Cardiac muscle cell (in vitro differentiated cells and primary cell): ENCODE data around the gene ZRANB3. TPM values are rescaled to one million over a fixed set of nuclear protein-coding genes. Genes with fewer than 3 reads are reported as not detected.
"Not testable (repeated sequence)": the region's sequence is repeated elsewhere in the genome, so short reads cannot be mapped to it uniquely, and the experiment has no call there.

Source experiments
- DNase-seq, 2 donors: peaks; one replicate each; pipeline versions ENCODE4 v3.0.0 to v3.0.0-alpha.2; 2010 to 2017; ENCODE audit warnings: low read depth in 1 of 2, low spot score in 1 of 2
- H3K27ac ChIP-seq: fragments of 200-600 bp; sonication (generic); 2 replicates; pipeline ENCODE4 v1.5.1; 2016
- H3K27me3 ChIP-seq: fragments of 200-600 bp; sonication (generic); 2 replicates; pipeline ENCODE4 v1.6.0; 2016; ENCODE audit warnings: control low read depth
- H3K36me3 ChIP-seq: fragments of 200-600 bp; sonication (generic); 2 replicates; pipeline ENCODE4 v1.5.1; 2016; ENCODE audit warnings: control low read depth
- H3K4me1 ChIP-seq: fragments of 200-600 bp; sonication (generic); 2 replicates; pipeline ENCODE4 v1.8.1; 2017; ENCODE audit warnings: low read depth, mild to moderate bottlenecking, mixed run types
- H3K4me3 ChIP-seq: fragments of 200-600 bp; sonication (generic); 2 replicates; pipeline ENCODE4 v1.5.1; 2016; ENCODE audit warnings: mild to moderate bottlenecking
- H3K9me3 ChIP-seq: fragments of 200-600 bp; sonication (generic); 2 replicates; pipeline ENCODE4 v1.5.1; 2017; ENCODE audit warnings: low read depth, mild to moderate bottlenecking, control low read depth
- polyA plus RNA-seq: library from polyadenylated mRNA; unstranded; fragments of >200 nt; fragmentation: Nextera tagmentation; extraction: Ambion mirVana; gene quantifications from 2 replicates; pipeline ENCODE4 v1.2.1, GENCODE V29; 2016
- total RNA-seq: library from RNA; depleted of rRNA; stranded (reverse); fragments of >200 nt; gene quantifications from 2 replicates; pipeline ENCODE4 v1.2.3, GENCODE V29; 2016
- TF ChIP-seq, protein P1 (sequence below): IDR thresholded peaks from 2 replicates; pipeline ENCODE4 v1.5.1; 2012; ENCODE audit warnings: low read depth, mild to moderate bottlenecking, low read length

Gene ZRANB3
- total and polyA plus RNA-seq, 2 experiments from 2014 or later = 3.9 to 8.8 TPM

DNA sequence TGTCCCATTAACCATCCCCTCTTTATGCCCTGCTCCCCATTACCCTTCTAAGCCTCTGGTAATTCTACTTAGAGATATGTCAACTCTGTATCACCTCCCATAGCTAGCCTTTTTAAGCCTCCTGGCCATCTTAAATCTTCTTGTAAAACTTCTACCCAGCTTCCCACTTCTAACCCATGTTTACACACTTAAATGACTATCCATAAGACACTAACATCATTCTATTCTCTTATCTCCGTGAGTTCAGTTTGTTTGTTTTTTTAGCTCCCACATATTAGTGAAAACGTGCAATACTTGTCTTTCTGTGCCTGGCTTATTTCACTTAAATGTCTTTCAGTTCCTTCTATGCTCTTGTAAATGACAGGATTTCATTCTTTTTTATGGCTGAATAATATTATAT lies 436.5 kb downstream of the ZRANB3 start:
- H3K4me1 ChIP-seq = no peaks in the 10 kb centered on the region
- peaks cover 4% of the 10 kb centered on the region for H3K36me3 ChIP-seq
- H3K27ac ChIP-seq = no peak overlapping the region
- H3K4me3 ChIP-seq = no peak overlapping the region
- TF ChIP-seq, protein P1, sequence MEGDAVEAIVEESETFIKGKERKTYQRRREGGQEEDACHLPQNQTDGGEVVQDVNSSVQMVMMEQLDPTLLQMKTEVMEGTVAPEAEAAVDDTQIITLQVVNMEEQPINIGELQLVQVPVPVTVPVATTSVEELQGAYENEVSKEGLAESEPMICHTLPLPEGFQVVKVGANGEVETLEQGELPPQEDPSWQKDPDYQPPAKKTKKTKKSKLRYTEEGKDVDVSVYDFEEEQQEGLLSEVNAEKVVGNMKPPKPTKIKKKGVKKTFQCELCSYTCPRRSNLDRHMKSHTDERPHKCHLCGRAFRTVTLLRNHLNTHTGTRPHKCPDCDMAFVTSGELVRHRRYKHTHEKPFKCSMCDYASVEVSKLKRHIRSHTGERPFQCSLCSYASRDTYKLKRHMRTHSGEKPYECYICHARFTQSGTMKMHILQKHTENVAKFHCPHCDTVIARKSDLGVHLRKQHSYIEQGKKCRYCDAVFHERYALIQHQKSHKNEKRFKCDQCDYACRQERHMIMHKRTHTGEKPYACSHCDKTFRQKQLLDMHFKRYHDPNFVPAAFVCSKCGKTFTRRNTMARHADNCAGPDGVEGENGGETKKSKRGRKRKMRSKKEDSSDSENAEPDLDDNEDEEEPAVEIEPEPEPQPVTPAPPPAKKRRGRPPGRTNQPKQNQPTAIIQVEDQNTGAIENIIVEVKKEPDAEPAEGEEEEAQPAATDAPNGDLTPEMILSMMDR = no peak
- DNase-seq = no peak
- no peaks in the 10 kb centered on the region for H3K9me3 ChIP-seq
- no peaks in the 10 kb centered on the region for H3K27me3 ChIP-seq

DNA sequence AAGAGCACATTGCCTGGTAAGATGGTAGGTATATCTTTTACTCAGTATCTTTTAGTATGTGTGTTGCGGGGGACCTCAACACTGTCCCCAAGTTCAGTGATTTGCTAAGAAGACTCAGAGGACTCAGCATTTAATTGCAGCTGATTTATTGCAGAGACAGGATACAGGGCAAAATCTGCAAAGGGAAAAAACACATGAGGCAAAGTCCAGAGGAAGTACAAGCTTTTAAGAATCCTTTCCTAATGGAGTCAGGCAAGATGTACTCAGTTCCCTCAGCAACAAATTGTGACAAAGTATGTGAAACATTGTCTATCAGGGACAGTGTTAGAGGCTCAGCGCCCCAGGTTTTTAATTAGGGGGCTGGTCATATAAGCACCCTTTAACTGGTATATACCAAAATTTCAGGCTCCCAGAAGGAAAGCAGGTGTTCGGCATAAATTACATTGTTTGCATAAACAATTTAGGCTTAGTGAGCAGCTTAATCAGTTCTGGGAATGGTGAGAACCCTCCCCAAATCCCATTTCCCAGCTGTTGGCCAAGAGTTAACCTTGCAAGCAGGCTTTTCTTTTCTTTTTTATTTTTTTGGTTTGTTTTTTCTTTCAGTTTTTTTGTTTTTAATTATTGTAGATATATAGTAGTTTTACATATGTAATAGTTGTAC lies 437.2 kb downstream of the ZRANB3 start:
- no peak overlapping the region for H3K27ac ChIP-seq
- TF ChIP-seq, protein P1 = no peak
- no peaks in the 10 kb centered on the region for H3K9me3 ChIP-seq
- H3K4me3 ChIP-seq = no peak overlapping the region
- no peaks in the 10 kb centered on the region for H3K27me3 ChIP-seq
- no peak for DNase-seq
- H3K4me1 ChIP-seq = no peaks in the 10 kb centered on the region
- H3K36me3 ChIP-seq = peaks cover 4% of the 10 kb centered on the region

DNA sequence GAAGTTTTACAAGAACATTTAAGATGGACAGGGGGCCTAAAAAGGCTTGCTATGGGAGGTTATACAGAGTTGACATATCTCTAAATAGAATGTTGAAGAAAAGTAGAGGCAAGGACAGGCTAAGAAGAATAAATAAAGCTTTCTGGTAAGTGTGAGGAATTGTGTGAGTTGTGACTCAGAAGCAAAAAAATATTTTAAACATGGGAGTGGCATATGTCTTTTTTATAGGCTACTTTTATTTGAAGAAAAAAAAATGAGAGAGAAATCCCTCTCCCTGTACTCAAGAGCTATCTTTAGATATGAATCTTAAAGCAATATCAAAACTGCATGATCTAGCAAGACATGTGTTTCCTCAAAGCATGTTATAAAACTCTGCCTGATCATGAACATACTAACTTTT lies 437.8 kb downstream of the ZRANB3 start:
- no peaks in the 10 kb centered on the region for H3K4me1 ChIP-seq
- H3K9me3 ChIP-seq = no peaks in the 10 kb centered on the region
- peaks cover 4% of the 10 kb centered on the region for H3K36me3 ChIP-seq
- H3K27ac ChIP-seq = no peak overlapping the region
- no peak for DNase-seq
- no peak overlapping the region for H3K4me3 ChIP-seq
- no peaks in the 10 kb centered on the region for H3K27me3 ChIP-seq
- TF ChIP-seq, protein P1 = no peak

DNA sequence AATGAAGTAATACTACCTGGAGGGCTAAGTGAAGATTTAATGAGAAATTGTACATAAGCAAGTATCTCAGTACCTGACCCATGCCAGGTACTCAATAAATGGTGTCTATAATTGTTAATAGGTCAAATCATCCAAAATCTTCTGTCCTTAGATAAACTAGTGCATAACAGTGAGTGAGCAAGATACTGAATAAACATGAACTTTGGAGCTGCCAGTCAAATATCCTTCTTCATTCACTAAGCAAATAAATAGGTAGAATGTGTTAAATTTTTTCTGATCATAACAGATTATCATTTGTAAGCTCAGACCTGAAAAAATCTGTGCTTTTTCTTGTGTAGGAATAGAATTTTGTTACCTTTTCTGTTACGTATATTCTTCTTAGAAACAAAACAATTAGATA lies 439.3 kb downstream of the ZRANB3 start:
- Histone ChIP-seq H3K27me3 (no peaks in the 10 kb centered on the region), H3K9me3 (no peaks in the 10 kb centered on the region), H3K4me1 (no peaks in the 10 kb centered on the region), H3K27ac (no peak overlapping the region), H3K36me3 (peaks cover 4% of the 10 kb centered on the region), H3K4me3 (no peak overlapping the region)
- no peak for DNase-seq
- TF ChIP-seq, protein P1 = no peak

DNA sequence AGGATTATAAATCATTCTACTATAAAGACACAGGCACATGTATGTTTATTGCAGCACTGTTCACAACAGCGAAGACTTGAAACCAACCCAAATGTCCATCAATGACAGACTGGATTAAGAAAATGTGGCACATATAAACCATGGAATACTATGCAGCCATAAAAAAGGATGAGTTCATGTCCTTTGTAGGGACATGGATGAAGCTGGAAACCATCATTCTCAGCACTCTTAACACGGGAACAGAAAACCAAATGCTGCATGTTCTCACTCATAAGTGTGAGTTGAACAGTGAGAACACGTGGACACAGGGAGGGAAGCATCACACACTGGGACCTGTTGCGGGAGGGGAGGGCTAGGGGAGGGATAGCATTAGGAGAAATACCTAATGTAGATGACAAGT lies 441.4 kb downstream of the ZRANB3 start:
- H3K27ac ChIP-seq, H3K4me1 ChIP-seq, H3K4me3 ChIP-seq, H3K36me3 ChIP-seq, DNase-seq, H3K9me3 ChIP-seq, H3K27me3 ChIP-seq: not testable (repeated sequence)

Other genes with a start within 250 kb of the ZRANB3 start
- gene R3HDM1, start 266 bp upstream of the ZRANB3 start, total RNA-seq = 11.9 and 24.8 TPM in 2 replicates
- 30.6 and 32.7 TPM in 2 replicates for gene R3HDM1, start 266 bp upstream of the ZRANB3 start, polyA plus RNA-seq
- 31.3 and 35.5 TPM in 2 replicates for gene UBXN4, start 210.6 kb upstream of the ZRANB3 start, total RNA-seq
- 193 and 211 TPM in 2 replicates for gene UBXN4, start 210.6 kb upstream of the ZRANB3 start, polyA plus RNA-seq